ENCODE measurements around the gene MAP7D2.
A peak's percentile ranks its signal among the peaks of the same experiment; 100 is the strongest.

The MAP7D2 gene

GRCh38 chrX:20037186-20037585 is 79.5 kb downstream of the MAP7D2 start:
- no peak for DNase-seq

GRCh38 chrX:20032201-20032600 is 84.5 kb downstream of the MAP7D2 start:
- DNase-seq = no peak

GRCh38 chrX:20029728-20030127 is 87.0 kb downstream of the MAP7D2 start:
- no peak for DNase-seq

- DNase-seq = no peak
Measured at GRCh38 chrX:20028588-20028987, 88.1 kb downstream of the MAP7D2 start.

GRCh38 chrX:20026278-20026677 is 90.4 kb downstream of the MAP7D2 start:
- DNase-seq = no peak

GRCh38 chrX:20019672-20020365 is 96.9 kb downstream of the MAP7D2 start:
- DNase-seq = no peak

GRCh38 chrX:20016616-20016945 is 100.1 kb downstream of the MAP7D2 start:
- no peak for DNase-seq

- no peak for DNase-seq
Measured at GRCh38 chrX:20015945-20016615, 100.6 kb downstream of the MAP7D2 start.

- no peak for DNase-seq
Measured at GRCh38 chrX:20015422-20015821, 101.3 kb downstream of the MAP7D2 start.

- DNase-seq = no peak
Measured at GRCh38 chrX:20011608-20012007, 105.1 kb downstream of the MAP7D2 start.

GRCh38 chrX:20007962-20008622 is 108.6 kb downstream of the MAP7D2 start:
- DNase-seq = no peak

GRCh38 chrX:20005883-20006282 is 110.8 kb downstream of the MAP7D2 start:
- no peak for DNase-seq

- DNase-seq = no peak
Measured at GRCh38 chrX:20001588-20001987, 115.1 kb downstream of the MAP7D2 start.

- peak in 1 of 2 donors; percentile 6 for DNase-seq
Measured at GRCh38 chrX:19991350-19991718, 125.4 kb downstream of the MAP7D2 start.

GRCh38 chrX:19990556-19991349 is 126.0 kb downstream of the MAP7D2 start, which contains the start of gene BCLAF3:
Gene BCLAF3, minus strand, starts transcription at chrX:19991061. Its CDS starts 20,797 bp downstream, at chrX:19970264.
- DNase-seq = peak; percentile 90 to 92

GRCh38 chrX:19990151-19990555 is 126.6 kb downstream of the MAP7D2 start:
- peak in 1 of 2 donors; percentile 23 for DNase-seq

GRCh38 chrX:19987856-19988255 is 128.9 kb downstream of the MAP7D2 start:
- no peak for DNase-seq

- no peak for DNase-seq
Measured at GRCh38 chrX:19986531-19986930, 130.2 kb downstream of the MAP7D2 start.

GRCh38 chrX:19981947-19982346 is 134.8 kb downstream of the MAP7D2 start:
- no peak for DNase-seq

GRCh38 chrX:19975845-19976244 is 140.9 kb downstream of the MAP7D2 start:
- no peak for DNase-seq

GRCh38 chrX:19972984-19973383 is 143.7 kb downstream of the MAP7D2 start:
- no peak for DNase-seq

- DNase-seq = no peak
Measured at GRCh38 chrX:19968276-19968675, 148.4 kb downstream of the MAP7D2 start.

GRCh38 chrX:19966056-19966455 is 150.7 kb downstream of the MAP7D2 start:
- DNase-seq = no peak
